ENCODE measurements around the gene WIF1.

GRCh38 chr12:65016881-65017650, 104.0 kb downstream of the WIF1 start:
- TF ChIP-seq, protein P1, sequence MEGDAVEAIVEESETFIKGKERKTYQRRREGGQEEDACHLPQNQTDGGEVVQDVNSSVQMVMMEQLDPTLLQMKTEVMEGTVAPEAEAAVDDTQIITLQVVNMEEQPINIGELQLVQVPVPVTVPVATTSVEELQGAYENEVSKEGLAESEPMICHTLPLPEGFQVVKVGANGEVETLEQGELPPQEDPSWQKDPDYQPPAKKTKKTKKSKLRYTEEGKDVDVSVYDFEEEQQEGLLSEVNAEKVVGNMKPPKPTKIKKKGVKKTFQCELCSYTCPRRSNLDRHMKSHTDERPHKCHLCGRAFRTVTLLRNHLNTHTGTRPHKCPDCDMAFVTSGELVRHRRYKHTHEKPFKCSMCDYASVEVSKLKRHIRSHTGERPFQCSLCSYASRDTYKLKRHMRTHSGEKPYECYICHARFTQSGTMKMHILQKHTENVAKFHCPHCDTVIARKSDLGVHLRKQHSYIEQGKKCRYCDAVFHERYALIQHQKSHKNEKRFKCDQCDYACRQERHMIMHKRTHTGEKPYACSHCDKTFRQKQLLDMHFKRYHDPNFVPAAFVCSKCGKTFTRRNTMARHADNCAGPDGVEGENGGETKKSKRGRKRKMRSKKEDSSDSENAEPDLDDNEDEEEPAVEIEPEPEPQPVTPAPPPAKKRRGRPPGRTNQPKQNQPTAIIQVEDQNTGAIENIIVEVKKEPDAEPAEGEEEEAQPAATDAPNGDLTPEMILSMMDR (IDR thresholded peaks at IDR 0.05): no peak
- no peak for TF ChIP-seq POLR2A (IDR thresholded peaks at IDR 0.05)
- TF ChIP-seq POLR2AphosphoS5 (IDR thresholded peaks at IDR 0.05): no peak
